SW 1271 (cell line): ENCODE results near the gene SNPH.

Experiments
- DNase-seq, 2 experiments: peaks; one replicate each; lab custom pipeline; 2025; lab: John Stamatoyannopoulos, UW

Gene SNPH

GRCh38 chr20:1264727-1265126, 1.4 kb upstream of the SNPH start:
- no peak for DNase-seq

GRCh38 chr20:1265226-1265915, 723 bp upstream of the SNPH start:
- DNase-seq = no peak

GRCh38 chr20:1265916-1266166, 253 bp upstream of the SNPH start:
- DNase-seq = no peak

- no peak for DNase-seq
Measured at GRCh38 chr20:1267161-1267560, 1.1 kb downstream of the SNPH start.

- DNase-seq = no peak
Measured at GRCh38 chr20:1267809-1268374, 1.8 kb downstream of the SNPH start.

GRCh38 chr20:1269235-1269634, 3.1 kb downstream of the SNPH start:
- no peak for DNase-seq

GRCh38 chr20:1269850-1270249, 3.8 kb downstream of the SNPH start:
- DNase-seq = no peak

GRCh38 chr20:1272368-1273100, 6.4 kb downstream of the SNPH start:
- DNase-seq = no peak

GRCh38 chr20:1273366-1273765, 7.3 kb downstream of the SNPH start:
- DNase-seq = no peak

GRCh38 chr20:1274485-1275311, 8.6 kb downstream of the SNPH start:
- DNase-seq = no peak

GRCh38 chr20:1275919-1276318, 9.8 kb downstream of the SNPH start:
- no peak for DNase-seq

GRCh38 chr20:1277529-1278322, 11.6 kb downstream of the SNPH start:
- DNase-seq = no peak

GRCh38 chr20:1278993-1279392, 12.9 kb downstream of the SNPH start:
- no peak for DNase-seq

- no peak for DNase-seq
Measured at GRCh38 chr20:1280195-1281102, 14.4 kb downstream of the SNPH start.

GRCh38 chr20:1281279-1282057, 15.4 kb downstream of the SNPH start:
- no peak for DNase-seq

GRCh38 chr20:1282966-1283365, 16.9 kb downstream of the SNPH start:
- DNase-seq = no peak

- no peak for DNase-seq
Measured at GRCh38 chr20:1283522-1284510, 17.7 kb downstream of the SNPH start.

- no peak for DNase-seq
Measured at GRCh38 chr20:1286267-1287024, 20.4 kb downstream of the SNPH start.
